Endothelial cell of umbilical vein (primary cell): ENCODE results near the gene SMIM38. TPM values are rescaled to one million over a fixed set of nuclear protein-coding genes. Genes with fewer than 3 reads are reported as not detected.

Experiments used
- BruUV-seq: library from RNA; stranded (reverse); fragments of 400-500 nt; replicated peaks from 2 replicates; lab custom pipeline; 2021; lab: Mats Ljungman, UMichigan
- CTCF ChIA-PET: fragments of 300-600, 350-600 bp; sonication (Branson Sonifier 250); formaldehyde crosslinking; loops from one replicate; lab custom pipeline; 2021; ENCODE audit warnings: antibody characterized with exemption, inconsistent platforms; lab: Charles Lee
- POLR2A ChIA-PET: fragments of 300-600, 350-600 bp; sonication (Branson Sonifier 250); formaldehyde crosslinking; loops from one replicate; lab custom pipeline; 2021; ENCODE audit warnings: antibody characterized with exemption, inconsistent platforms; lab: Charles Lee
- DNase-seq: peaks from one replicate; pipeline ENCODE4 v3.0.0-alpha.2; 2011; ENCODE audit warnings: low read depth, low spot score
- FAIRE-seq: peaks from 2 replicates; lab custom pipeline; 2011; peaks lifted over from hg19 to GRCh38; lab: Jason Lieb, UNC
- H2AFZ ChIP-seq: 2 replicates; pipeline ENCODE4 v1.6.0; 2012; ENCODE audit warnings: low read depth, low read length, control low read depth, inconsistent platforms
- H3K27ac ChIP-seq: 2 replicates; pipeline ENCODE4 v1.5.1; 2011; ENCODE audit warnings: low read depth, mild to moderate bottlenecking, control low read depth, low read length, moderate library complexity; ENCODE audit not compliant: insufficient read depth
- H3K27me3 ChIP-seq, 2 experiments: 2 replicates each; pipeline versions ENCODE4 v1.6.0 to v1.6.1; 2011; ENCODE audit warnings: low read length in 2 of 2, mixed read lengths in 1 of 2; ENCODE audit not compliant: control insufficient read depth in 2 of 2, insufficient read depth in 2 of 2
- H3K36me3 ChIP-seq, 2 experiments: 2 replicates in 1 of 2; 3 replicates in 1 of 2; pipeline ENCODE4 v1.5.1; 2011; ENCODE audit warnings: low read length in 2 of 2, mild to moderate bottlenecking in 1 of 2, moderate library complexity in 1 of 2; ENCODE audit not compliant: control insufficient read depth in 2 of 2, insufficient read depth in 2 of 2; ENCODE audit errors: extremely low read depth in 1 of 2
- H3K4me1 ChIP-seq: 3 replicates; pipeline ENCODE4 v1.5.1; 2011; ENCODE audit warnings: mild to moderate bottlenecking, low read length; ENCODE audit not compliant: control insufficient read depth, insufficient read depth; ENCODE audit errors: extremely low read depth
- H3K4me2 ChIP-seq: 2 replicates; pipeline ENCODE4 v1.6.1; 2011; ENCODE audit warnings: low read length, control low read depth, mixed read lengths; ENCODE audit not compliant: insufficient read depth
- H3K4me3 ChIP-seq, 3 experiments: fragments of 200-600 bp in 1 of 3; sonication (generic), shearing (Covaris generic) in 1 of 3; replicated peaks in 1 of 3; 2 replicates each; pipeline ENCODE4 v1.5.1; 2011 to 2016; ENCODE audit warnings: control low read depth in 3 of 3, low read length in 3 of 3, mild to moderate bottlenecking in 2 of 3, inconsistent platforms in 1 of 3, low read depth in 1 of 3, moderate library complexity in 1 of 3; ENCODE audit not compliant: insufficient read depth in 1 of 3
- H3K79me2 ChIP-seq: 2 replicates; pipeline ENCODE4 v1.6.0; 2012; ENCODE audit warnings: low read length, inconsistent platforms; ENCODE audit not compliant: control insufficient read depth, insufficient read depth
- H3K9ac ChIP-seq: replicated peaks from 2 replicates; pipeline ENCODE3; 2011; ENCODE audit warnings: low read length, control low read depth; ENCODE audit not compliant: insufficient read depth; ENCODE audit errors: extremely low read depth
- H3K9me1 ChIP-seq: replicated peaks from 3 replicates; pipeline ENCODE4 v1.6.0; 2011; ENCODE audit warnings: mild to moderate bottlenecking, low read length; ENCODE audit not compliant: control insufficient read depth, insufficient read depth; ENCODE audit errors: extremely low read depth
- H3K9me3 ChIP-seq: replicated peaks from 2 replicates; pipeline ENCODE4 v1.5.1; 2012; ENCODE audit warnings: low read length, inconsistent platforms; ENCODE audit not compliant: control insufficient read depth, insufficient read depth
- H4K20me1 ChIP-seq: replicated peaks from 2 replicates; pipeline ENCODE3; 2011; ENCODE audit warnings: mild to moderate bottlenecking, low read length; ENCODE audit not compliant: control insufficient read depth, insufficient read depth; ENCODE audit errors: extremely low read depth
- EZH2 ChIP-seq: IDR thresholded peaks from 2 replicates; pipeline ENCODE4 v1.6.1; 2012; ENCODE audit warnings: borderline replicate concordance, low read depth, mild to moderate bottlenecking, moderate library complexity, low read length, inconsistent platforms; ENCODE audit not compliant: severe bottlenecking
- FOS ChIP-seq: IDR thresholded peaks from 2 replicates; pipeline ENCODE4 v1.6.1; 2011; ENCODE audit warnings: mild to moderate bottlenecking, low read length, moderate library complexity, borderline replicate concordance; ENCODE audit not compliant: insufficient read depth
- GATA2 ChIP-seq: IDR thresholded peaks from 2 replicates; pipeline ENCODE4 v1.7.0; 2011; ENCODE audit warnings: low read depth, mild to moderate bottlenecking, moderate library complexity, mixed read lengths, low read length; ENCODE audit not compliant: insufficient read length, insufficient read depth
- JUN ChIP-seq: IDR thresholded peaks from 2 replicates; pipeline ENCODE4 v1.6.1; 2011; ENCODE audit warnings: borderline replicate concordance, low read depth; ENCODE audit not compliant: insufficient read length, insufficient read depth
- MYC ChIP-seq: IDR thresholded peaks from one replicate; pipeline ENCODE4 v1.6.1; 2011; ENCODE audit warnings: mild to moderate bottlenecking, low read depth, low read length
- POLR2AphosphoS5 ChIP-seq: IDR thresholded peaks from 2 replicates; pipeline ENCODE4 v1.6.1; 2012; ENCODE audit warnings: low read depth, mild to moderate bottlenecking, control low read depth, low read length, moderate library complexity; ENCODE audit not compliant: insufficient read depth
- dilution Hi-C: fragments of 300-500 bp; cut with MboI; formaldehyde crosslinking; loops from one replicate; pipeline ENCODE4 v1.15.0; 2019; ENCODE audit warnings: low sequenced_read_pairs; ENCODE audit not compliant: extremely low pct_ligation_motif_present
- intact Hi-C: fragments of 100-400 bp; cut with micrococcal nuclease; formaldehyde crosslinking; loops from one replicate; pipeline ENCODE4 v1.10.0; 2022
- polyA plus RNA-seq, 4 experiments: library from polyadenylated mRNA; depleted of rRNA in 3 of 4; stranded (reverse) in 3 of 4; unstranded in 1 of 4; fragments of >200 nt; gene quantifications; 2 replicates each; pipeline versions ENCODE4 v1.2.1 to v1.2.3, GENCODE V29; 2011 to 2012; ENCODE audit warnings: missing spikeins in 1 of 4
- total RNA-seq: library from RNA; stranded (reverse); gene quantifications from 2 replicates; pipeline ENCODE4 v1.2.3, GENCODE V29; 2021

SMIM38 gene
- total and polyA plus RNA-seq, 2 donors (not counting 3 experiments of a cell fraction or from before 2014, with no cell fraction given) = 0.03 TPM; not detected in 1

- no peaks in the 10 kb centered on the region for H3K9me3 ChIP-seq
- FAIRE-seq (no peak), DNase-seq (peak; percentile 52)
- H3K36me3 ChIP-seq = no peaks in the 10 kb centered on the region
- H3K9me1 ChIP-seq = no peaks in the 10 kb centered on the region
- ChIA-PET POLR2A (no interaction called here), CTCF (interaction anchor here (0.7 to 0.8 kb wide), 2 partner anchors 68 to 69 kb away, joined by 3 read pairs; no protein-coding TSS in a partner anchor)
- H4K20me1 ChIP-seq = no peaks in the 10 kb centered on the region
- dilution Hi-C loops (no loop called here), intact Hi-C loops (no loop called here)
- H3K27ac ChIP-seq = no peak overlapping the region
- BruUV-seq = no TSS peak
- H3K9ac ChIP-seq = no peak overlapping the region
- H3K27me3 ChIP-seq = peaks cover 14% of the 10 kb centered on the region in 2 experiments
- no peak overlapping the region for H3K4me2 ChIP-seq
- no peaks in the 10 kb centered on the region for H3K79me2 ChIP-seq
- no peak overlapping the region for H2AFZ ChIP-seq
- H3K4me3 ChIP-seq = no peak overlapping the region
- H3K4me1 ChIP-seq = no peaks in the 10 kb centered on the region
- TF ChIP-seq EZH2 = peak; percentile 2
- TF ChIP-seq POLR2AphosphoS5 = no peak
These were observed 44.8 kb downstream of the SMIM38 start for GRCh38 chr11:69200331-69201065.

GRCh38 chr11:69201066-69201365, 45.3 kb downstream of the SMIM38 start:
- Histone ChIP-seq H3K4me1 (no peaks in the 10 kb centered on the region), H3K4me3 (no peak overlapping the region), H3K27me3 (peaks cover 14% of the 10 kb centered on the region in 2 experiments), H3K9me1 (no peaks in the 10 kb centered on the region), H3K36me3 (no peaks in the 10 kb centered on the region), H3K9ac (no peak overlapping the region), H2AFZ (no peak overlapping the region), H3K27ac (no peak overlapping the region), H3K4me2 (no peak overlapping the region), H4K20me1 (no peaks in the 10 kb centered on the region), H3K9me3 (no peaks in the 10 kb centered on the region), H3K79me2 (no peaks in the 10 kb centered on the region)
- DNase-seq = no peak
- intact Hi-C loops (no loop called here), dilution Hi-C loops (no loop called here)
- no TSS peak for BruUV-seq
- ChIA-PET POLR2A (no interaction called here), CTCF (interaction anchor here (0.8 kb wide), 1 partner anchor 69 kb away, joined by 3 read pairs; no protein-coding TSS in a partner anchor)
- TF ChIP-seq MYC (no peak), POLR2AphosphoS5 (no peak), GATA2 (no peak), EZH2 (no peak), FOS (no peak), JUN (no peak)
- FAIRE-seq = no peak
